PC-9 (cell line): ENCODE measurements around the gene NDC1.

ENCODE experiments used
- EZH2 ChIP-seq: fragments of 200-600 bp; sonication (generic); IDR thresholded peaks from 2 replicates; pipeline ENCODE4 v1.8.0; 2017; ENCODE audit warnings: antibody characterized with exemption, low read depth
- TF ChIP-seq, protein P1 (sequence below): fragments of 200-600 bp; sonication (generic); conservative IDR thresholded peaks from 2 replicates; pipeline ENCODE4 v1.6.1; 2017; ENCODE audit warnings: mixed run types, antibody characterized with exemption, mild to moderate bottlenecking, moderate library complexity

DNA sequence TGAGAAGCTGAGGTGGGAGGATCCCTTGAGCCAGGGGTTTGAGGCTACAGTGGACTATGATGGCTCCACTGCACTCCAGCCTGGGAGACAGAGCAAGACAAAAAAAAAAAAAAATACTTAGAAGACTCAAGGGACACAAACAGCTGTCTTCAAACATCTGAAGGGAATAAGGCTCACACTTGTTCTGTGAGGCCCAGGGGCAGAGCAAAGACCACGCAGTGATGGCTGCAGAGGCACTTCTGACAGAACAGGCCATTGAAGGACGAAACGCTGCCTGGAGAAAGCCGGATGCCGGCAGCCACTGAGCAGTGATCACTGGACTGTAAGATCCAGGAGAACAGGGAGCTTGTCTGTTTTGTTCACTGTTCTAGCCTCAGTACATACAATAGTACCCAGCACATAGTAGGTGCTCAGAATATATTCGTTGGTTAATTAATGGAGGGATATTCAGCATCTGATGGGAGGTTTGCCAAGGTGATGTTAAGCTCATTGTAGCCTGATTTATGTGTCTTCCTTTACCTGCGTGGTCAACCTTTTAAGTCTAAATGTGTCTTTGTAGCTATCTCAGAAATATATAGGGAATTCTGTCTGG lies 12.1 kb upstream of the NDC1 start:
- TF ChIP-seq, protein P1, sequence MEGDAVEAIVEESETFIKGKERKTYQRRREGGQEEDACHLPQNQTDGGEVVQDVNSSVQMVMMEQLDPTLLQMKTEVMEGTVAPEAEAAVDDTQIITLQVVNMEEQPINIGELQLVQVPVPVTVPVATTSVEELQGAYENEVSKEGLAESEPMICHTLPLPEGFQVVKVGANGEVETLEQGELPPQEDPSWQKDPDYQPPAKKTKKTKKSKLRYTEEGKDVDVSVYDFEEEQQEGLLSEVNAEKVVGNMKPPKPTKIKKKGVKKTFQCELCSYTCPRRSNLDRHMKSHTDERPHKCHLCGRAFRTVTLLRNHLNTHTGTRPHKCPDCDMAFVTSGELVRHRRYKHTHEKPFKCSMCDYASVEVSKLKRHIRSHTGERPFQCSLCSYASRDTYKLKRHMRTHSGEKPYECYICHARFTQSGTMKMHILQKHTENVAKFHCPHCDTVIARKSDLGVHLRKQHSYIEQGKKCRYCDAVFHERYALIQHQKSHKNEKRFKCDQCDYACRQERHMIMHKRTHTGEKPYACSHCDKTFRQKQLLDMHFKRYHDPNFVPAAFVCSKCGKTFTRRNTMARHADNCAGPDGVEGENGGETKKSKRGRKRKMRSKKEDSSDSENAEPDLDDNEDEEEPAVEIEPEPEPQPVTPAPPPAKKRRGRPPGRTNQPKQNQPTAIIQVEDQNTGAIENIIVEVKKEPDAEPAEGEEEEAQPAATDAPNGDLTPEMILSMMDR: no peak
- TF ChIP-seq EZH2: no peak
